ENCODE results near the gene ATP8B3.
"Not testable (repeated sequence)": the region's sequence is repeated elsewhere in the genome, so short reads cannot be mapped to it uniquely, and the experiment has no call there.

Gene ATP8B3

DNA sequence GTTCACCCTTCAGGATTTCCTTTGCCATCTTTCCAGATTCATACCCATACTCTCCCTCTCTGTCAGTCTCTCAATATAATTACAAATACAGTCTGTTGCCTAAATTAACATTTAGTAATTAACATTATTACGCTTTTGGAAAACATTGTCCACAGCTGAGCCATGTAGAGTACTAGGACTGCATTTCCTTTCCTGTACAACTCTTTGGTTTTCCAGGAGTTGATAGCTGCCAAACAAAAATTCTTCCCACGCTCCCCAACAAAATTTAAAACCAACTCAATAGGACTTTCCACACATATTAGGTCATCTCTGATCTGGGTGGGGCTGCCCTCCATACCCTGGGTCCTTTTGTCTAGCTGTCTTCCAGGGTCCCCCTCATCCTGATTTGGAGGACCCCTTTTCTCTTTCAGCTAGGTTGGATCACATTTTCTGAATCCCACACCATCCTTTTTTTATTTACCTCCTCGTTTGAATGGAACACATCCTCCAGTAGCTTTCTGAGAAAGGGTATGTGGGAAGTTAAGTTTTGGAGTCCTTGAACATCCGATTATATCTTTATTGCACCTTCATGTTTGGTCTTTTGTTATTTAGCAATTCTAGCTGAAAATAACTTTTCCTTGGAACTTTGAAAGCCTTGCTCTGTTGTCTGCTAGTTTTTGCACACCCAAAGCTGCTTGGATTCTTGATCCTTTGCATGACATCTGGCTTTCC, 41.1 kb downstream of the ATP8B3 start:
- DNase-seq (ENCODE audit: low read depth, low spot score): no peak

DNA sequence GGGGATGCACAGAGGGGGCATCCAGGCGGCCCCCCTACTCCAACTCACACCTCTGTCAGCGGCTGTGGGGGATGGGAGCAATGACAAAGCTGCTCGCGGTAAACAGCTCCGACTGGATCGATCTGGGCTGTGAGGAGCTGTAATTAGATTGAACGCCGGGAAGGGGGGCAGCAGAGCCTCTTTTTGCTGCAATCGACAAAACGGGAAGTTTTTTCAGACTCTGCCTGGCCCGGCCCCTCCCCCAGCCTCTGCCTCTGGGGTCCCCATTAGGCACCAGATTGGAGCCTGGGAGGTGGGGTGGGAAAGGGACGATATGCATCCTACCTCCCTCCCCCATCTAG, 42.5 kb downstream of the ATP8B3 start:
- DNase-seq (ENCODE audit: low read depth, low spot score): no peak

DNA sequence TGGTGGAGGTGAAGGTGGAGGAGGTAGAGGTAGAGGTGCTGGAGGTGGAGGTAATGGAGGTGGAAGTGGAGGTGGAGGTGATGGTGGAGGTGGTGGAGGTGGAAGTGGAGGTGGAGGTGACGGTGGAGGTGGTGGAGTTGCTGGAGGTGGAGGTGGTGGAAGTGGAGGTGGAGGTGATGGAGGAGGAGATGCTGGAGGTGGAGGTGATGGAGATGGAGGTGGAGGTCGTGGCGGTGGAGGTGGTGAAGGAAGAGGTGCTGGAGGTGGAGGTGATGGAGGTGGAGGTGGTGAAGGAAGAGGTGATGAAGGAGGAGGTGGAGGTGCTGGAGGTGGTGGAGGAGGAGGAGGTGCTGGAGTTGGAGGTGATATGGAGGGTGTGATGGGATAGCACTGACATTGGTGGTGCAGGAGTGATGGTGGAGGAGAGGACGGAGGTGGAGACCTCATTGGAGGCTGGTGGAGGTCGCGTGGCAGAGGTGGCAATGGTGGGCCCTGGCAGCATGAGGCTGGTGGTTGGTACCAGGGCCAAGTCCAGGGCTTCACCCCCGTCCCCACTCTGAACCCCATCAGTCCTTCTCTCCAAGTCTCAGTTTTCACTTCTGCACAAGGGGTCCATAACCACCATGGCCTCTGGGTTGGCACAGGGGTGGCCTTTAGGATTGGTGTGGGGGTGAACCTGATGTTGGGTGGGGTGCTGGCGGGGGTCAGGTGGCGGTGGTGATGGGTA, 43.0 kb downstream of the ATP8B3 start:
- no peak for DNase-seq (ENCODE audit: low read depth, low spot score)

DNA sequence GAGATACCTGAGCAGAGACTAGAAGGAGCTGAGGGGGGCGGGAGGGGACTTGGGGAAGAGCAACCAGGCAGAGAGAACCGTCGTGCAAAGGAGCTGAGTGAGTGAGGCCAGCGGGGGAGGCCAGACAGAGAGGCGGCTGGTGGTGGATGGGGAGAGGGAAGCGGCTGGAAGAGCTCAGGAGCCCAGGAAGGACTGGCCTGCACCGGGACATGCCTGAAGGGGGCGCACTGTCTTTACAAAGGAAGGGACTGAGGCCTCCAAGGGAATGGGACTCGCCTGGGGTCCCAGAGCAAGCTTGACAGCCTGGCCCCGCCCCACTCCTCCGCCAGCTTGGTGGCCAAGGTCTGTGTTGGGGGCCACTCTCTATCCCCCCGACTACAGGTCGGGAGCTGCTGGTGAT, 43.8 kb downstream of the ATP8B3 start:
- DNase-seq (ENCODE audit: low read depth, low spot score): no peak

DNA sequence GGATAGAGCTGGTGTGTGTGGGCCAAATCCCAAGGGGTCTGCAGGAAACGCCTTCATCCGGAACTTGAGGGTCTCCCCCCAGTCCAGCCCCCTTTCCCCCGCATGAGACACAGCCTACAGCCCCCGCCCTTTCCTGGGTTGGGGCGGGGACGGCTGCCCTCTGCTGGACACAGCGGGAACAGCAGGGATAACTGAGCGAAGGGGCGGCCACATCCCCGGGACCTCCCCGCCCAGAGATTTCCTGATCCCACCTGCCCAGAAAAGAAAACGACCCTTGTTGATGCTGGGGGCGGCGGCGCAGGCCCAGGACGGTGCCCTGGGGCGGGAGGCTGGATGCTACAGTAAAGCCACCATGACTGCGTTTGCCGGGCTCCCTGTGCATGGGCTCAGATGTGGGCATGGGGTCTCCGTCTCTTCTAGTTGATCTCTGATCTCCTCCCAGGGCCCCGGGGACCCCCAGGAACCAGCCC, 44.6 kb downstream of the ATP8B3 start:
- no peak for DNase-seq (ENCODE audit: low read depth, low spot score)

DNA sequence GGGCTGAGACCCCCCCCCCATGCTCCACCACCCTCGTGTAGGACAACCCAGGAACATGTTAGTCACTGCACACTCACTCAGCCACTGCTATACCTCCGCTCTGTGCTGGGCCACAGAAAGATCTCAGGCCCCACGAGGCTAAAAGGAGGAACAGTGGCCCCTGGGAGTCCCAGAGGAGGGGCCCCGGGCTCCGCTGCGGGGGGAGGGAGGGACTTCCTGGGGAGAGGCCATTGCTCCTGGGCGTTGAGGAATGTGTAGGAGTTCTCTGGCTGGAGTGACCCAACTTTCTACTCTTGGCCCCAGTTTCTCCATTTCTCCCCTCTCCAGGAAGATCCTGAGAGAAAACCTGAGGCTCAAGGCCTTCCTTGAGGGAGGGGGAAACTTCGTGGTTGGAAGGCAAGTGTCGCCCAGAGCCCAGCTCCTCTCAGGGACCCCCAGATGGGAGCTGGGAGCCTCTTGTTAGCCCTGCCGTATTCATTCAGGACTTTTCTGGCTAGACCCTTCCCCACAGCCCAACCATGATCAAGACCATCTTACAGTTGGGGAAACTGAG, 45.2 kb downstream of the ATP8B3 start:
- DNase-seq (ENCODE audit: low read depth, low spot score): no peak

DNA sequence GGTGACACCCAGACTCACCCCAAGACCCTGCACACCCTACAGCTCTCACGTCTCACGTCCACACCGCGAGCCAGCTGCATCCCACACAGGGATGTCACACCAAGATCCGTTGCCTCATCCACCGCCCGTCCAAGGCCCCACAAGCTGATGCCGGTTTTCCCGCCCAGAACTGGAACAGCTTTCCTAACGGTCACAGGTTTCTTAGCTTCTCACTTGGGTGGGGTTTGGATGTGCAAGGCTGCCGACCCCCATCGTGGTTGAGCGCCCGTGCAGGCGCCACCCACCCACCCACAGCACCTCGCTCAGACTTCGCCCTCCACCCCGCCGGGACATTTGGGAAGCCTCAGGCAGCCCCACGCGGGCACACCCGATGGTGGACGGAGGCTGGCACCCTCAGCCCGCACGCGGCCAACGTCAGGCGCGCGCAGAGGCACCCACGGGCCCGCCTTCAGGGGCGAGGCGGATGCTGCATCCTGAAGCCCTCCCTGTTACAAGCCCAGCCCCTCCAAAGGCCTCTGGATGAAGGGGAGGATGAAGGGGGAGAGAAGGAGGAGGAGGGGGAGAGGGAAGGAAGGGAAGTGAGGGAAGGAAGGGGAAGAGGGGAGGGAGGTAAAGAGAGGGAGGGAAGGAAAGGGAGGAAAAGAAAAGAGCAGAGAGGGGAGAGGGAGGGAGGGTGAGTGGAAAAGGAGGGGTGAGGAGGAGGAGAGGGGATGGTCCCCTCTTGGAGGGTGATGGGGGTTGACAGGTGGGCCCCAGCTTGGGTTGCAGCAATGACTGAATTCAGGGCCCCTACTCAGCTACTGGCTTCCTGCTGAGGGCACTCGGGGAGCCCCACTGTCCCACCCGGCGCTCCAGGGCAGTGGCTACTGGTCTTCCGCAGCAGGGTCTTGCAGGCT, 45.9 kb downstream of the ATP8B3 start:
- no peak for DNase-seq (ENCODE audit: low read depth, low spot score)

DNA sequence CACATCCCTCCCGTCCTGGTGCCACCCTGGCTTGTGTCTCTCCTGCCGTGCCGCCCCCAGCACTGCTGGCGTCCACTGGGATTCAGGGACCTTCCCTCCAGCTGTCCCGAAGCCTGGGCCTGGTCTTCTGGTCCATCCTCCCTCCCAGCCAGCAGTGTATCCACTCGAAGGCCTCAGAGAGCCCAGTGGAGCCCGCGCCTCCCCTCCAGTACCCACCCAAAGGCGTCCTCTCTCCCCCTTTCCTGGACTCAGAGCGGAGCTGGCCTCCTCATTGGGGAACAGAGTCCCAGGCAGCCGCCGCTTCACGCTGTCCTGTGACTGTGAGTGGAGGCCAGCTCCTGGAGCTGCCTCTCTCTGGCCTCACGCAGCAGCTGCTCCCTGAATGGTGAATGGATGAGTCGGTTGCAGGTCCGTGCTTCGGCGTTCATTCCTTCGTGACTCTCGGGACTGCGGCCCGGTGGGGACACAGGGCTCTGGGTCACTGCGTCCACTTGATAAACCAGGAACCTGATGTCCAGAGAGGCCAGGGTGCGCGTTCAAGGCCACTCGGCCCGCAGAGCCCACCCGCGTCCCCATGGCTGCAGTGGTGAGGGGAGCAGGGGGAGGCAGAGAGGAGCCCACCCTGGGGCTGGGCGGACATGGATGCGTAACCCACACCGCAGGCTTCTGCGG, 46.7 kb downstream of the ATP8B3 start:
- no peak for DNase-seq (ENCODE audit: low read depth, low spot score)

DNA sequence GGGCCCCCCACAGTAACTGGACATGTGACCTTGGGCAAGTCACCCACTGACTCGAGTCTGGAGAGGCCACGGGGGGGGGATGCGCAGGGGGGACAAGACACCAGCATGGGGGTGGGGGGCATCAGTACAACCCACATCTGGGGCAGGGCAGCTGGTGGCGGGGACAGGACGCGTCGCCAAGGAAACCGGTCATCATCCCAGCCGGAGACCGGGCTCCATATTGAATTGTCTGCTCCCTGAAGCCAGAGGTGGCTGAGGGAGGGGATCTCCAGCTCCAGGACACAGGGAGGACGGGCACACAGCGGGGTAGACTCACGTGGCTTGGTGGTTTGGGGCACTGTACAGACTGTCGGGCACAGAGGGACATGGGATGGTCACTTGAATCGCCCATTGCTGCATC, 47.3 kb downstream of the ATP8B3 start:
- DNase-seq (ENCODE audit: low read depth, low spot score): no peak

DNA sequence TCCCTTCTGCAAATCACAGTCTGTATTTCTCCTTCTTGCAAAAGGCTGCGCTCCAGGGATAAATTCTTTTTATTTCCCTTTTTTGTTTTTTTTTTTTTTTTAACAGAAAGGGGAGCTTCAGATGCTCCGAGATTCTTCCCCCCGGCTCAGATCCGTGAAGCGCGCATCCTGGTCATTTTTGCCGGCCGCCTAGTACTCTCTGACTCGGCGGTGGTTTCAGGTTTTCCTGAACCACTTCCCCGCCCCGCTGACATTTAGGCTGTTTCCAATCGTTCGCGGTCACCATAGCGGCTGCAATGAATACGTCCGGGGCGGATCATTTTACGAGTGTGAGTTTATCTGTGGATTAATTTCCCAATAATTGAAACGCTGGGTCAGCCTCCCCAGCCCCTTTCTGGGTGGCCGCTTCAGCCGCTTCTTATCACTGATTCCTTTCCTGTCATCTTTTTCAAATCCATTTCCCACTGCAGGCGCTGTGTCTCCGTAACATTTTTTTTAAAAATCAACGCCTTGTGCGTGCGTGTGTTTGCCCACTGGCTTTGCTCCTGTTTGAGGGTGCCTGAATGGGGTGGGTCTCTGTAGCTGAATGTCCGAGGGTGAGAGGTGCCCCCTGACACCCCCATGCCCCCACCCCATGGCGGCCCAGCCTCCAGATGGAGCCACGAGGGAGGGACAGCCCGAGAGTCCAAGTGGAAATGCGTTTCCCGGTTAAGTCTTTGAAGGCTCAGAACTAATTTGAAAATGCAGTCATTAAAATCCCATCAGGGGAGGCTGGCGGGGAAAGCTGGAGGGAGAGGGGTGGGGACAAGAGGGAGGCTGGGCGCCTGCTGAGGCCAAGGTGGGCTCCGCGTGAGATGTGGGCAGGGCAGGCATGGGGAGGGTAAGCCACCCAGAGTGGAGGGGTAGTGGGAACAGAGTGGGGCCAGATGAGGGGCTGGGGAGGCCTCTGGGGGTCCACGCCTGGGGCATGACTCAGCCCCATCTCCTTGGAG, 48.1 kb downstream of the ATP8B3 start:
- DNase-seq (ENCODE audit: low read depth, low spot score): no peak

DNA sequence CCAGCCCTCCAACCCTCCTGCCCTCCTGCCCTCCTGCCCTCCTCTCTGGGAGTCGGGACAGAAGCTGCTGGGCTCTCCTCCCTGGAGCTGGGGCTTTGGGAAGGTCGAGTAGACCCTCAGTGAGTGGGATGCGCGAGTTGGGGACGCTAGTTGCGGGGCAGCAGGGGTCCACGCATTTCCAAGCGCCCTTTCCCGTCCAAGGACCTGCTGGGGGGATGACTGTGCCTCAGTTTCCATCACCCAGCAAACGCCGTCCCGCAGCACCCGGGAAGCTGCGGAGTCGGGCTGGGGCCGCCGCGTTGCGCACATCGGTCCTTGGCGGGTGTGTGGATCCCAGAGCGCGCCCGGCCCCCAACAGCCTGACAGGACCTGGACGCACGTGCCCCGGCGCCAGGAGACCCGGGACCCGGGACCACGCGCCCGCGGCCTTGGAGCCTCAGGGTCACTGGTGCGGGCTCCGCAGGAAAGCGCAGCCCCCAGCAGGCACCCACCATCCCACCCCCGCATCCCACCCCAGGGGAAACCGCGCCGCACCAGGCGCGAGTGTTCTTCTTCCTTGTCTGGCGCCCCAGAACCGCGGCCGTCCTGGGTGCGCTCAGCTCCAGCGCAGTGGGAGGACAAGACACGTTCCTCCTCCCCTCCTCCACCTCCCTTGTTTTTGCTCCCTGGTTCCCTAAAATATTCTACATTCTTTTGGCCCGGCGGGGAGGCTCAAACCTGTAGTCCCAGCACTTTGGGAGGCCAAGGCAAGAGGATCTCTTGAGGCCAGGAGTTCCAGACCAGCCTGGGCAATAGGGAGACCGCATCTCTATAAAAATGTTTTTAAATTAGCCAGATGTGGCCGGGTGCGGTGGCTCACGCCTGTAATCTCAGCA, 49.6 kb downstream of the ATP8B3 start:
- no peak for DNase-seq (ENCODE audit: low read depth, low spot score)

DNA sequence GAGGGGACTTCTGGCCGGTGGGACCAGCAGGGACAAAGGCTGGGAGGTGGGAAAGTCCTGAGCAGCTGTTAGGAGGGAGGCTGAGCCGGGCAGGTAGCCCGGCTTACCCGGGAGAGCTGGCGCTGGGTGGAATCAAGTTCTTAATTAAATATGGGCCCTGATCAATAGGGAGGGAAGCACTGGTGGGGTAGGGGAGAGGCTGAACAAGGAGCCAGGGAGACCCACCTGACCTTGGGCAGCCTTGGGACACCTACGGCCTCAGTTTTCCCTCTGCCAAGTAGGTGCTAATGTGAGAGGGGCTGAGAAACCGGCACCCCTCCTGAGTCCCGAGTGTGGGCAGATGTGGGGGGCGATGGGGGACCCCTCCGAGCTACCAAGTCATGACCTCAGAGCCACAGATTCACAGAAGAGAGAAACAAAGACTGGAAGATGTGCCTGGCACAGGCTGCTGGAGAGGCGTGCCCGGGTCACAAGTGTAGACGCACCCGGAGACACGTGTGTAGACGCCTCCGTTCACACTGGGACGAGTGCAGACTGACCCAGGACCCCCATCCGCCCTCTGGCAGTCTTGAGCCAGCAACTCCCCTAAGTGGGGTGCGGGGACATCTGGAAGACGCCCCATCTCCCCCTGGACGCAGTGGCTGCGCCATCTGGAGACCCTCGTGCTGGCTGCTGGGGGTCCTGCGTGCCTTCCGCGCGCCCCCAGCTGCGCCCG, 50.4 kb downstream of the ATP8B3 start:
- DNase-seq (ENCODE audit: low read depth, low spot score): no peak

DNA sequence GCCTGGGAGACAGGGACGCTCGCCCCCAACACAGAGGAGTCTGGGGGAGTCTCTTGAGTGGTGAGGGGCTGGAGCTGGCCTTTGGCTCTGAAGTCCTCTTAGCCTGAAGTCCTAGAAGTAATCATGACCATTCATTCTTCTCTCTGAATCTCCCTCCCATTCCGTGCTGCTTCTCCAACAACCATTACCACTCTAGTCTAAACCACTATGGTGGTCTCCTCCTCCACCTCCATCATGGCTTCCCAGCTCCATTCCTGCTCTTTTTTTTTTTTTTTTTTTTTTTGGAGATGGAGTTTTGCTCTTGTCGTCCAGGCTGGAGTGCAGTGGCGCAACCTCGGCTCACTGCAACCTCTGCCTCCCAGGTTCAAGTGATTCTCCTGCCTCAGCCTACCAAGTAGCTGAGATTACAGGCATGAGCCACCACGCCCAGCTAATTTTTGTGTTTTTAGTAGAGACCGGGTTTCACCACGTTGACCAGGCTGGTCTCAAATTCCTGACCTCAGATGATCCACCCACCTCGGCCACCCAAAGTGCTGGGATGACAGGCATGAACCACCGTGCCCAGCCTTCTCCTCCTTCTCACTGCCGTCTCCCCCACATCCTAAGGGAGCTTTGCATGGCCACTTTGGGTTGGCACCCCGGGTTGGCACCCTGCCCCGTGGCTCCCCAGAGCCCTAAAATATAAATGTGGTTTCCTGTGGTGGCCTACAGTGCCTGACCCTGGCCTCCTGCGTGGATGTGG, 51.1 kb downstream of the ATP8B3 start:
- not testable (repeated sequence) for DNase-seq (ENCODE audit: low read depth, low spot score)

DNA sequence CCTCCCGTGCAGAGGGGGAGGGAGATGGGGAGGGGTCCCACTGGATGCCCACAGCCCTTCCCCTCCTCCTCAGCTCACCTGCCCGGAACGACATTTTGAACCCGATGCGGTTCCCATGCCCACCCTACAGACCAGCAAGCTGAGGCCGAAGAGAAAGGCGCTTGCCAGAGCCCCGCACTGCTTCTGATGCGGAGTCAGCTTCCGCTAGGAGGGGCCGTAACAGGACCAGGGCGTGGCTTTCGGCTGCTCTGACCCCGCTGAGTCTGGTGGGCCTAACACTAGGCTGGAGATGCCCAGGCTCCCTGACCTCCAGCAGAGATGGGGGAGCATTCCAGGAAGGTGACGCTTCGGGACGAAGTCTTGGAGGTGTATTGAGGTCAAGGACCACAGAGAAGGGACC, 52.1 kb downstream of the ATP8B3 start:
- no peak for DNase-seq (ENCODE audit: low read depth, low spot score)

DNA sequence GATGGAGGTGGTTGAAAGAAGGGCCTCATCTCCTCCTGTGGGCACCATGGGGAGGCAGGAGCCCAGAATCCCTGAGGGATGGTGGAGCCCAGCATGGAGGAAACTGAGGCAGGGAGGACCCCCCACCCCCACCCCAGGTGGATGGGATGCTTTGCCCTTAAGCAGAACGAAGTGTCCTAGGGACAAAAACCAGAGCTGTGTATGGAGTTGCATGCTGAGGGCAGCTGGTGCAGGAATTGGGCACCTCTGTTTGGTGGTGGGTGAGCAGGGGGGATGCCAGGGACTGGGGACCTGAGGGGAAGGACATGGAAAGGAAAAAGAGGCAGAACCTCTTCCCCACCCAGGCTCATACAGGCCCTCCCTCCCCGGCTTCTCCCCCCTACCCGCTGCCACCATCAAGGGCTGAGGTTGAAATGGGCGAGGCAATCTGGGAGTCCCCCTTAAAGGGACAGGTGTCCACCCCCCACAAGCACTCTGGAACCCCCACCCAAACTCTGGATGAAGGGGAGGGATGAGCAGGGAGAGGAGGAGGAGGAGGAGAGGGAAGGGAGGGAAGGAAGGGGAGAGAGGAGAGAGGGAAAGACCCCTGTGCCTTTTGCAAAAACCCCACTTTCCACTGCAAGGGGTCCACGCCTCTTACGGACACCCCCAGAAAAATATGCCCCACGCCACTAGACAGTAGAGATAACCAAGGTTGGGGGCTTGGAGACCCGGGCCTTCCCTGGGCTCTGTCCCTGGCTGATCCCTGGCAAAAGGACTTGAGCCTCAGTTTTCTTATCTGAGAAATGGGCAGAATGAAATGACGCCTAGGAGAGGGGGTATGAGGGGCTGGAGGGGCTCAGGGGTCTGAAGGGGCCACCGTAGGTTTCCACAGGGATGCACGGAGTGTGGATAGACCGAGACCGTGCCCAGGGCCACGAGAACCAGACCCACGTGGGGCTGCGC, 52.8 kb downstream of the ATP8B3 start:
- DNase-seq (ENCODE audit: low read depth, low spot score): no peak

DNA sequence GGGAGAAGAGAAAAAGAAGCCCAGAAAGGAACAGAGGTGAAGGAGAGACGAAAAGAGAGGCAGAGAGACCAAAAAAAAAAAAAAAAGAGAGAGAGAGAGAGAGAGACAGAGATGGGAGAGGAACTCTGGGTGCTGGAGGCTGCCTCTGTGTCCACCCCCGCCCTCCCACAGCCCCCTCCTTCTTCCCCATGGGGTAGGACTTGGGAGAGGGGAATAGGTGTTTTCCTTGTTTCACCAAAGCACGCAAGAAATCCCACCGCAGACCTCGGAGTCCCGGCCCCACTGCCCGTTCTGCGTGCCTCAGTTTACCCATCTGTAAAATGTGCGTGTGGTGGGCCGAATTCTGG, 53.9 kb downstream of the ATP8B3 start:
- DNase-seq (ENCODE audit: low read depth, low spot score): no peak
